HG03039 (cell line): Measurements from ENCODE around the gene ADAM19.

Experiments
- ATAC-seq: cut with Tn5 transposase; IDR thresholded peaks from one replicate; pipeline ENCODE4 v1.9.1; 2021; ENCODE audit warnings: mild to moderate bottlenecking, moderate library complexity; ENCODE audit not compliant: unreplicated experiment

Gene ADAM19

DNA sequence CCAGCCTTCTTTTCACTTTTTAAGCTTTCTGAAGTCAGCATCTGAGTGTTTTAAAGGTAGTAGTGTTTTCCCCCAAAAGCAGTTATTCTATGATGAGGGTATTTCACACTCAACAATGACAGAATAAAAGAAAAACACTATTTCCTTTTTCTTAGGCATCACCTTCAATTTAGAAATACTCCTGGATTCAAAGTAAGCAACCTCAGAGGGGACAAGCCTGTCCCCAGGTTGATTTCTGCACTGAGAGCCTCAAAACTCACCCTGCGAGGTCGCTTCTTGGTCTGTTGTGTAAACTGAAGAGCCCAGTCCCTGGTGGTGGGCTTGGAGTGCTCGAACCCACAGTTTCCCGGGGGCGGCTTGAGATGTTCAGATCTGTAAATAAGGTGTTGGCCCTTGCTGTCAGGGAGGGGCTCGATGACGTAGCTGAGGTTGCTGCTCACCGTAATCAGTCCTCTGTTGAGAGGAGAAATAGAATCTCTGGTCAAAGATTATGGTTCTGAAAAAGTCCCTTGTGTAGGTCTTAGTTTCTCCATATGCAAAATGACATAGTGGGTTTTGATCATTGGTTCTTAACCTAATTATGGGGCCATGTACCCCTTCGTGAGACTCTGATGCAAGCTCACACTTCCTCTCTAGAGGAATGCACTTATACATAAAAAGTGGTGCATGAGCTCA lies 55.9 kb downstream of the ADAM19 start:
- ATAC-seq = peak; percentile 44

DNA sequence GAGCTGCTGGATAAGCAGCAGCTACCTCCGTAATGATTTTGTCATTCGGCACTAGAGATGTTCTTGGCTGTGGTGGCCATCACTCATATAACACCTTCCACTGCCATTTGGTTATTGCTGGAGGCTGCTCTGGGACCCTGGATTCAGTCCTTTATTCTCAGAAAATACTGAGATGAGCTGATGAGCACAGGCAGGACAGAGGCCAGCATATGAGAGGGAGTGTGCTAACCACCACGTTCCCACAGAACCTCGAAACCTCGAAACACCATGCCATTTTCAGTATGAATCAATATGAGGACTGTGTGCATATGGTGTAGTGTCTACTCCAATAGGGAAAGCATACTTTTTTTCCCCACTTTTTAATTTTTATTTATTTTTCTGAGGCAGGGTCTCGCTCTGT lies 56.6 kb downstream of the ADAM19 start:
- ATAC-seq = peak; percentile 72

DNA sequence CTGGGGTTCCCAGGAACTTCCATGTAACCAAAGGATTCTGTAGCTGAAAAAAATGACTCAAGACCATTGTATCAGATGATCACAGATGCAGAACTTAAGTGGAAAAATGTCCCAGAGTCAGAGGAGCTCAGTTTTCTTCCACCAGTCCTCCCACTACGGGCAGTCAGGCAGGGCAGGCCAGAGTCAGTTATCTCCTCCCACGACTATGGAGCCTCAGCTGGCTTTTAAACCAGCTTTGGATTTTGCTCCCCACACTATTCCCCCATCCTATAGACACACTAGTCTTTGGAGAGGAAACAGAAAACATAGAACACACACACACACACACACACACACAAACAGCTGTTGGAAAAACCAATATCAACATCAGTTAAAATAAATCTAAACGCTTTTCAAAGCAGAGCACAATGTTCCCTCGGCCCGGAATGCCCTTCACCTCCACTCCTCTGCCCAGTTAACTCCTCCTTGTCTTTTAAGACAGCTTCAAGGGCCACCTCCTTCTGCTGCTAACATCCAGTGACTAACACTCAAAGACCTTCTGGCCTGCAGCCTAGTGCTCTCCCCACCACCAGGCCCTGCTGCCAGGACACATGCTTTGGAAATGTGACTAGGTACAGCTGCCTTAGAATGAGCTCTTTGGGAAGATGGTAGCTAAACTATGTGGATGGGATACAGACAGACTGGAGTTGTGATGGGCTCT lies 58.8 kb downstream of the ADAM19 start:
- ATAC-seq = no peak

DNA sequence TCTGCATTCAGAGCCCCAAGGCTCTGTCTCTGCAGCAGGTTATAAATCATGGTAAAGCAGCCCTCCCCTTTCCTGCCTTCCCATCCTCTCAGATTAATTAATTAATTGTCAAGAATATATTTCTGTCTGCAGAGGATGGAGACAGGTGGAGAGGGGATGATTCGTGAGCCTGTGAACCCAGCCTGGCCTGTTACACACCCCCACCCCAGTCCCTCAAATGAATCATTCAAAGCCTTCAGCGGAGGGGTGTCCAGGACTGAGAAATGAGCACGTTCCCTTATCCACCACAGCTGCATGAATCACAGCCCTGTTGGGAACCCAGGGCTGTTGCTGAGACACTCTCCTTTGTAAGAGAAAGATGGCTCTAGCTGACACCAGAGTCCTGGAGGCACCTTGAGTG lies 59.6 kb downstream of the ADAM19 start:
- no peak for ATAC-seq

DNA sequence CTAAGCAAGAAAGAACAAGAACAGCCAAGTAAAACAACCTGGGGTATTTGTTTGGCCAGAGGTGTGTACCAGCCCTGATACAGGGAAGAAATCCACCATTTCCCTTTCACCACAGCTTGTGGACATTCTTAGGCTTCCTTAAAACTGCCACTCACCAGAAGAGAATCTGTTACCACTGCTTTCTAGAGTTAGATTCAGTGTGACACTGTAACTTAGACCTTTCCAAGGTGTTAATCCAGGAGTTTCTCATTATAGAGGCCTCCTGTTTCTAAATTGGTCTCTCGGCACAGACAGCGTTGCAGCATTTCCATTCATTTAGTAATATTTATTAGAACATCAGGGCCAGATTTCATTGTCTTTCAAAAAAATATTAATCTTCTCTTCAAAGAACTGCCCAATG lies 60.6 kb downstream of the ADAM19 start:
- no peak for ATAC-seq

DNA sequence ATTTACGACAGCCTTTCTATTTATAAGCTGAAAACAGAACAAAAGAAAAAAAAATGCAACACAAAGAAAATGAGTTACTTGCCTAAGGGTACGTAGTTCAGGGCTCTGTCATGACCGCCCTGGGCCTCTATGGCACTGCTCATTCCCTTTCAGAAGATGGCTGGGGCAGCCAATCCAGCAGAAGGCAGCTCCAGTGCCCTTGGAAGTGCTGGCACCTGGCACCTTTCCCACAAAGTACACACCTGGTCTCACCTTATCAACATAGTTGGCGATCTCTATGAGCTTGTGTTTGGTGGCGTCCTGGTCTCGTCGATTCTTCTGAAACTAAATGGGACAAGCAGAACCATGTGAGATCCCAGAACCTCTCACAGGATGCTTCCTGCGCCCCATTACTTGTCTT lies 62.4 kb downstream of the ADAM19 start:
- ATAC-seq = no peak

DNA sequence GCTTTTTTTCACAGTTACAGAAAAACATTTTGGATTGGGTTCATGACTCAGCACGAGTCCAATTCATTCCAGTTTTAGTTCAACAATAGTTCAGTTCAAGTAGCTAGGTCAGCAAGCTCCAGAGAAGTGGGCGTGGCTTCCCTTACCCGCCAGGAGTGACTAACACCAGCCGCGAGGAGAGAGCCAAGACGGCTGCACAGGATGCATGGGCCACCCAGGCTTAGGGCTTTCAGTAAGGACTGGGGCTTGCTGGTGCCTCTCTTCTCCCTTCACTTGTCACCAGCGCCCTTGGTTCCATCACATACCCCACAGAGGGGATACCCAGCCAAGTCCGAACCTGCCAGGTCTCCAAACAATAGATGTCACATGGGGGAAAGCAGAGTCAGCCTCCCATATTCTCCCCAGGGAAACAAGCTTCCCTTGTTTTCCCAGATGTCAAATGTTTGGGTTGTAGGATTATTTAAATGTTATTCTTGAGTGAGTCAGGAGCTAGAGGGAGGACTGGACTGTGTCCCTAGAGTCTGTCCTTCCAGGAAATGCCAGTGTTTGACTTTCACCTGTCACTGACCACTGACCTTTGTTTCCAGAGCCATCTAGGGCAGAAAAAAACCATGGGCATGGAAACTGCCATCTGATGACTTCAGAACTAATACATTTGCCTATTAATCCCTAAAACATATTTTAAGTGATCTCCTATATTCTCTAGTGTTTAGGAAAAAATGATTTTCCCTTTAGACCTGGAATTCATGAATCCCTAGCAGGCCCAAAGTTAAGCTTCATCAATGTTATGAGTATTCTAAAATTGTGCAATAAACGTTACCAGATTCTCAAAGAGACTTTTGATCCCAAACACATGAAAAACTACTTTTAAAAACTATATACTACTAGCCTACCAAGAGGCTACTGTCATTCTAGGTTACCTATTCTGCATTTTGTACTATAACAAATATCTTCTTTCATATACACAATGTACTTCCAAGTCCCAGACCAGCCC lies 63.6 kb downstream of the ADAM19 start:
- ATAC-seq = no peak

DNA sequence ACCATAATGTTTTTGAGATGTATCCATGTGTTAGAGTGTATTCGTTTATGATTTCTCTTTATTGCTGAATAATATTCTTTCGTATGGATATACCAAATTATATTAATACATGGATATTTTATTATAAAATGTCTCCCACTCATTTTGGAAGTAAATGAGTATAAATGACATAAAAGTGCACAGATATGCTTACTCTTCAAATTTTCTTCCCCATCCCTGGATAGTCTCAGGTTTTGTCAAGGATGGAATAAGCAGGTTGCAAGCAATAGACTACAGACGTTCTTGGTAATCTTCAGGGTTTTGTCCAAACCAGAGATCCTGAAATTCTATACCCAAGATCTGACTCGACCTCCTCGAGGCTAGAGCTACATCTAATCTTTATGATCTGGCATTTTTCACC lies 64.9 kb downstream of the ADAM19 start:
- ATAC-seq = no peak

DNA sequence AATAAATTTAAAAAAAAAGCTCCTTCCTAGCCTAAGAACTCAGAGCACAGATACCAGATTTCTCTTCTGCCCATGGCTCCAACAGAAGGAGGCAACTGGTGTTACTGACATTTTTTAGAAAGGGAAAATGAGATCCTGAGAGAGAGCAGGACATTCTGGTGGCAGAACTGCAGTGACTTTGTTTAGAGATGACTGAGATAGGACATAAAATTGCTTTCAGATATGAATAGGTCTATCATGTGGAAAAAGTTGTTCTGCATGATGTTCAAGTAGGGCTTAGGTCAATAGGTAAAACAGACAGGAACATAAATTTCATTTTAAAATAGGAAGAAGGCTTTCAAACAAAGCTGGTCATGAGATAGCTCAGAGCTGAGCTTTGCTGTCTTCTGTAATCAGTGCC lies 66.0 kb downstream of the ADAM19 start:
- ATAC-seq = no peak

DNA sequence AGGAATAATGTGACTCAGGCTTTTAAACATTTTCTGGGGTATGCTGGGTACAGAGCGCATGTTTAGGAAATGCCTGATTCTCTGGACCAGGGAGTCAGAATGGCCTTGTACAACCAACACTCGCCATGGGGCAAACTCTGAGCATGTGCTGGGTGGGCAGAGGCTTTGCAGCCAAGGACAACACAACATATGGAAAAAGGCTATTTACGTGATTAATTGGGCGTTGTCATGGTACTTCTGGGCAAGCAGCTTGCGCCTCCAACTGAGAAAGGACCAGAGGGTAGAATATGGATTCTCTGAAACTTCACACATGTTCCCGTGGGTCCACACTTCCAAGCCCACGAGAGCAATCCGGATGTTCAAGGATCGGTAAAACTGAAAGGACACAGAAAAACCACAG lies 66.5 kb downstream of the ADAM19 start:
- no peak for ATAC-seq

DNA sequence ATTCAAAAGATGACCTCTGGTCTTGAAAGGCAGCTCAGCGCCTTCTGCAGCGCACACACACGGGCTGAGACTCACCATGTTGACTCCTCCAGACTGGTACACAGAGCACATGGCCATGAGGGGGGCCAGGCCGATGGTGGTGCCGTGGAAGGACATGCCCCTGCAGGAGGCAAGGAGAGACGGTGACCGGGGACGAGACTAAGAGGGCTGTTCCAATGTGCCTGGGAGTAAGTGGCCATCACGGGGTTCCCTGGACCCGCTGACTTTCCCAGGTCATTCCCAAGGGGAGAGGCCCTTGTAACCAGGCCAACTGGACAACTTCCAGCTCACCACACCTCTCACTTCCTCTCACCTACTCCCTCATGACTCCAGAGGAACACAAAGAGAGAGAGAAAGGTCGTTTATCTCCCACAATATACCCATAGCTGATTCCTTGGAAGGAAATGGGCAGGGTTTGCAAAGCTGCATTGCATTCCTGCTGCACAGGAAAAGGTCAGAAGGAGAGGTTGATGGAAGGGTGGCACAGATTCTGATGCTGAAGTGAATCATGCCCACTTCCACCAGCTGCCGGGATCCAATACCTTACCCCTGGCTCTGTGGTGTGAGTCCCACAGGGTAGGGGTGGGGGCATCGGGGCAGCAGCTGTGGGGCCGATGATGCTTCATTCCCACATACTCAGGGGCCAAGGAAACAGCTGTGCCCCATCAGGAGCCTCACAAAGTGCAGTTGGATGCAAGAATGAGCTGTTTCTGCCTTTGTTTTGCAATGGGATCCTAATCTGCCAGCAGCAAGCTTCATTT lies 68.4 kb downstream of the ADAM19 start:
- ATAC-seq = no peak

DNA sequence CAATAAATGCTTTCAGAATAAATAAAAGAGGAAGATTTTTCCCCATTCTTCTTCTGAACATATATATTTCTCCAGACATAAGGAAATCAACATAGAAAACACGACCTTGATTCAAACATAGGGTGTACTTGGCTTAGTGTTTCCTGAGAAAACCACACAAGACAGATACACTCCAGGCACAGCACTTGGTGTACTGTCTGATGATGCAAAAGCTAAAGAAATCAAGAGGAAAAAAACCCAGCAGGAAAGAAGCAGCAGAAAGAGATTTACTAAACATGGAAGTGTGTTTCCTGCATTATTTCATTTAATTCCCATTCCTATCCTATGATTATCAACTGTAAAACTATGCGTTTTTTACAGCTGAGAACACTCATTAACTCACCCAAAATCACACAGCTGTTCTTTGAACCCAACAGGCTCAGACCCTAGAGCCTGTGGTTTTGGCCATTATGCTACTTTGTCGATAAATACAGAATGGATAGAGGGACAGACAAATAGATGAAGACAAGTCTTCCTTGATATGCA lies 69.4 kb downstream of the ADAM19 start:
- ATAC-seq = no peak

DNA sequence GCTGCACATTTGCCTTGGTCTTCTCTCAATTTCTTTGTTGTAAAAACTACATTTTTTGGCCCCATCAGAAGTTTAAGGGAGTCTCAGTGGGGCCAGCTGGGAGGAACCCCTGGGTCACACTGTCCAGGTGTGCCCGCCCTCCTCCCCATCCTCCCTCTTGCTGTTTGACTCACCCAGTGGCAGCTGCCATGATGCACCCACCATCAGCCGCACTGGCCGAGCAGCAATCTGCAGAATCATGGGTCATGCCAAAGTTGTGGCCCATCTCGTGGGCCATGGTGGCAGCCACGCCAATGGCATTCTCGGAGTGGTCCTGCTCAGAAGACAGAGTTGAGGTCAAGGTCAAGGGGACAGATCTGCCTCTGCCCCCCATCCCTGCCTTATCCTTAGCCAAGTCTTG lies 70.1 kb downstream of the ADAM19 start:
- no peak for ATAC-seq

DNA sequence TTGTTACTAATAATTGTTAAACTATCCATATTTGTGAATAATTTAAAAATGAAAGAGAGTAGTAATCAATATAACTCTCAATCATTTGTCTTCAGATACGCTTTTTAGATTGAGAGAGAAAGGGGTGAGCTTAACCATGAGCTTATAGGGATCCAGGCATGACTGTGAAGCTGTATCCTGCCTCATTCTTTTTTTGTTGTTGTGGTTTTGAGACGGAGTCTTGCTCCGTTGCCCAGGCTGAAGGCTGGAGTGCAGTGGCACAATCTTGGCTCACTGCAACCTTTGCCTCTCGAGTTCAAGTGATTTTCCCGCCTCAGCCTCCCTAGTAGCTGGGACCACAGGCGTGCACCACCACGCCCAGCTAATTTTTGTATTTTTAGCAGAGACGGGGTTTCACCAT lies 71.5 kb downstream of the ADAM19 start:
- no peak for ATAC-seq

DNA sequence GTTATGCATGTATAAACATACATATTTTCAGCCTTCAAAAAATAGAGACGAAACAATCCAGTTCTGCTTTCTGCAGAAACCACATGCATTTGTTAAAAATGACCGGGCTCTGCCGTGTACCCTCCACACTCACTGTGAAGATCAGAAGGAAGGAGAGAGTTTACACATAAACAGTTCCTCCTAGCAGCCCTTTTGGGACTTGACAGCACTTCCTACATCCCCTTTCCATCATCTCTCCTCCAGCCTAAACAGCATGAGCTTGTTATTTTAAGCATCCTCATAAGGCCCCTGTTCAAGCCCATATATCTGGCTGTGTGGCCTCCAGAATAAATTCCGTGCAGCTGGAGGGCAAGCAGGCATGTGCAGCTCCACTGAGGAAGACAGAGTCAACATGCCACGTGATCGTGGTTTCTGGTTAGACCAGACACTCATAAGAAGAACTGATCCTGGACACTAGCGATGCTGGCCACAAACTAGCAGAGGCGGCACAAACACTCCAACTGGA lies 73.4 kb downstream of the ADAM19 start:
- ATAC-seq = peak; percentile 62

DNA sequence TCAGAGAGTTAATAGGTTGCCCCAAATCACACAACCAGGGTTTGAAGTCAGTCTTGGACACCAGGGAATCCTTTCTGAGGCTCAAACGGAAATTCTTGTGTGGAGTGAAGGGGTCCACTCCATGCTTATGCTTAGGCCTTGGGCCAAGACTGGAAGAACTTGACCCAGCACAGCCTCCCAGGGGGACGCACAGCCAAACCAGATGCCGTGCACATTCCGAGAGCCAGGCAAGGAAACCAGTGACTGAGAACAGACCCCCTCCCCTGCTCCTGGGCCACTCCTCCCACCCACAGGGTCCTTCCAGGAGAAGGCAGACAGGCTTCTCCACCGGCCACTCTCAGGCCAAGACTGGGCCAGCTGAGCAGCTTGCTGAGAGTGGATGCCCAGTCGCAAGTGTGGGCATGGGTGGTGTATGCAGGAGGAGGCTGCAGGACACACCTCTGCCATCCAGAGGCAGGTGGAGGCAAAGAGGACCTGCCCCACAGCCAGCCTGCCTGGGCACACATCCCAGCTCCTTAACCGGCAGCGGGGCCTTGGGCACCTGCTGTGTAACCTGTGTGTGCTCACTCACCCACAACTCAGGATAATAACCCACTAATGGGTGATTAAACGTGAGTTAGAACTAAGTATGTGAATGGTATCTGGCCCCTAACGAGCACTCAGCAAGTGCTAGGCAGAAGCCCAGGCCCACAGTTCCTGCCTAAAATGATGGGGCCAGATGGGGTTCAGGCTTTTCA lies 77.5 kb downstream of the ADAM19 start:
- no peak for ATAC-seq

DNA sequence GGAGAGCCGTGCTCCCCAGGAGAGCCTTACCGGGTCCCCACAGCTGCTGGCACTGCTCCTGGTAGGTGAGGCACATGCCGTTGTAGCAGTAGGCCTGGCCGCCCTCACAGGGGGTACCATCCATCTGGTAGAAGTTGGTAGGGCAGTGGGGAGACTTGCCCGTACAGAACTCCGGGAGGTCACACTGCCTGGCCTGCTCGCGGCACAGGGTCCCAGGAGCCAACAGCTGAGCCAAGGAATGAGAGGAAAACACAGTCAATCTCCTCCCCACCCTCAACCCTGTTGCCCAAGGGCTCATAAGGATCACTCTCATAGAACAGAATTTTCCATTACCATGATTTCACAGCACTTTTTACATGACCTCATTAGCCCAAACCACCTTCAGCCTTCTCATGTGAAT lies 78.7 kb downstream of the ADAM19 start:
- ATAC-seq = no peak

DNA sequence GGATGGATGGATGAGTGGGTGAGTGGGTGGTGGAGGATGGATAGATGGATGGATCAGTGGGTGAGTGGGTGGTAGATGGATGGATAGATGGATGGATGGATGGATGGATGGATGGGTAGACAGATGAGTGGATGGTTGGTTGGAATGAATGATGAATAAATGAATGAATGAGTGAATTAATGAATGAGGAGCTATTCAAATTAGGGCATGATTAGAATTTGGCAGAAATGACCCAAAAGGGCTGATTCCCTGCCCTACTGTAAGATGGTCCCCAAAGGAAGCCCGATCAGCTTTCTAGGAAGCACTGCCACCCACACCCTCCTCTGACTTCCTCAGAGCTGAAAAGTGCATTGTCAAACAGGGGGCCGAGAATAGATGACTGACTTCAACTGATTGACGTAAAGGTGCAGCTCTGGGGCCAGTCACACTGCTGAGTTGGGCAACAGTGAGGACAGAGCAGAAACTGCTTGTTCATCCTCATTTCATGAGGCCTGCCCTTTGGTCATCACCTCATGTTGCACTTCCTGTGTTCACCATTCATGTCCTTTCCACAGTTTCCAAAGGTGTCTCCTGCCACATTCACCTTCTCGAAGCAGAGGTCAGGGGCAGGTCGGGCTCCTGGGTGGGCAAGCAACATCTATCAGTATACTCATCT lies 81.3 kb downstream of the ADAM19 start:
- ATAC-seq = no peak

DNA sequence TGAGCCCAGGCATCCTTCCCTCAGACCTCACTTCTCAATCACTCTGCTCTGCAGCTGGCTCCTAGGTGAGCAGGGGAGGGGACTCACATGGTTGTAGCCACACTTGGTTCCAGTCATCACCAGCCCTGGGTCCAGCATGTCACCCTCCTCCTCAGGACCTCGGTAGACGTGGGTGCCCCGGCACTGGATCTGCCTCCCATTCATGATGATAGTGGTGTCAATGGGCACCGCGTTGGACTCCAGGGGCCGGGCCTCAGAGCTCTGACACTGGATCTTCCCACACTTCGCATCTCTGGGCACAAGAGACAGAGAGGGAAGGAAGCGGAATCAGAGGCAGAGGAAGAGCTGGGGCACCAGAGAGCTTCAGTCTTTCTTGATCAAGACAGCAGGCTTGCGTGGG lies 82.7 kb downstream of the ADAM19 start:
- no peak for ATAC-seq
